Stomach smooth muscle (tissue), 2 donors: ENCODE results near the gene NCAM2.

Source experiments
- H3K27ac ChIP-seq: one replicate; pipeline ENCODE4 v1.7.0; 2013; ENCODE audit warnings: mild to moderate bottlenecking, low read length, inconsistent platforms
- H3K27me3 ChIP-seq, 2 donors: one replicate each; pipeline ENCODE4 v1.7.0; 2013; ENCODE audit warnings: low read length in 2 of 2; ENCODE audit not compliant: insufficient read depth in 2 of 2, control insufficient read depth in 1 of 2
- H3K36me3 ChIP-seq, 2 donors: one replicate each; pipeline ENCODE4 v1.7.0; 2013; ENCODE audit warnings: low read length in 2 of 2; ENCODE audit not compliant: control insufficient read depth in 2 of 2, insufficient read depth in 2 of 2
- H3K4me1 ChIP-seq: one replicate; pipeline ENCODE4 v1.7.0; 2013; ENCODE audit warnings: low read length; ENCODE audit not compliant: control insufficient read depth, insufficient read depth
- H3K4me3 ChIP-seq, 2 donors: one replicate each; pipeline ENCODE4 v1.7.0; 2013; ENCODE audit warnings: low read length in 2 of 2
- H3K9ac ChIP-seq, 2 donors: one replicate each; pipeline ENCODE4 v1.7.0; 2013; ENCODE audit warnings: low read length in 2 of 2, mild to moderate bottlenecking in 1 of 2
- H3K9me3 ChIP-seq, 2 donors: one replicate each; pipeline ENCODE4 v1.7.0; 2013; ENCODE audit warnings: low read length in 2 of 2; ENCODE audit not compliant: control insufficient read depth in 2 of 2
- donor health status: healthy.
- donor health status: Pancreatic carcinoma.

The NCAM2 gene

GRCh38 chr21:21188513-21189195 is 190.4 kb downstream of the NCAM2 start:
- H3K27ac ChIP-seq, result no peak overlapping the region
- H3K27me3 ChIP-seq, result no peaks in the 10 kb centered on the region
- no peaks in the 10 kb centered on the region for H3K9me3 ChIP-seq
- no peaks in the 10 kb centered on the region for H3K36me3 ChIP-seq
- H3K4me1 ChIP-seq, result no peaks in the 10 kb centered on the region
- no peak overlapping the region for H3K9ac ChIP-seq
- H3K4me3 ChIP-seq, result no peak overlapping the region

DNA sequence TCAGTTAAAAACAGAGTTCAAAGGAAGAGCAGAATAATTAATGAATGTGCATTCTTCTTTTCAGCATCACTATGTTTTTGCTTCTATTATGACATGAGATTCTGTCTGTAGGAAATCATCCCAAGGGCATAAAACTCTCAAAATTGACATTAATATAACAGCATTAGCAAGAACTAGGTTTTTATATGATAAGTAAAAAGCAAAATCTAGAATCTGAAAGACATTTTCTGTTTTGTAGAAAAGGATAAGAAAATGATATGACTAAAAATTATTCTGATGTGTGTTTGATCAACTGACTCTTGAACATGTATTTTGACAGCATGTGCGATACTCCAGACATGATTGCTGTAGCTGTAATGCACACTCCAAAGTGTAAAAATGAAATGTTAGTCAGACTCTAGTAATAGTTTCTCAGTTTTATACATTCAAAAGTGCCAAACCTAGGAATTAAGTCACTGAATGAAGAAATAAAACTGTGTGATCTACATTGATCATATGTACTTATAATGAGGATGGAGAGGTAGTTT is 197.3 kb downstream of the NCAM2 start:
- Histone ChIP-seq H3K36me3 (no peaks in the 10 kb centered on the region), H3K27me3 (no peaks in the 10 kb centered on the region), H3K4me3 (no peak overlapping the region), H3K27ac (no peak overlapping the region), H3K9ac (no peak overlapping the region), H3K4me1 (no peaks in the 10 kb centered on the region), H3K9me3 (no peaks in the 10 kb centered on the region)

DNA sequence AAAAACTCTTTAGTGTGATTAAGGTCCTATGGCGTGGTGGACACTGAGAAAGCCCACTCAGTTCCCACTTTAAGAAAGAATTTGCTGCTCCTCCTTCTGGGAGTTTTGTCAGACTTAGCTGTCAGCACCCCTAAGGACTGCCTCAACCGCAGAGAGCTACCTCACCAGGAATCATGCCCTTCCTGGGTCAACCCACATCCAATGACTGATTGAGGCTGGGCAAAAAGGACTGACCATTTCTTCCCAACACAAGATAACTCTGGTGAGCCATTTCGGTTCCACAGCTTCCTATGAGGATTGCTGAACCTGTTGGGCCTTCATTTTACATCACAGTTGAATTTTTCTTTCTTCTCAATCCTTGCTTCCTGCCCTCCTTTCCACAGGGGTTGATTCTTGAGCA is 197.9 kb downstream of the NCAM2 start:
- Histone ChIP-seq H3K27ac (no peak overlapping the region), H3K9ac (no peak overlapping the region), H3K4me3 (no peak overlapping the region), H3K9me3 (no peaks in the 10 kb centered on the region), H3K27me3 (no peaks in the 10 kb centered on the region), H3K36me3 (no peaks in the 10 kb centered on the region), H3K4me1 (no peaks in the 10 kb centered on the region)

DNA sequence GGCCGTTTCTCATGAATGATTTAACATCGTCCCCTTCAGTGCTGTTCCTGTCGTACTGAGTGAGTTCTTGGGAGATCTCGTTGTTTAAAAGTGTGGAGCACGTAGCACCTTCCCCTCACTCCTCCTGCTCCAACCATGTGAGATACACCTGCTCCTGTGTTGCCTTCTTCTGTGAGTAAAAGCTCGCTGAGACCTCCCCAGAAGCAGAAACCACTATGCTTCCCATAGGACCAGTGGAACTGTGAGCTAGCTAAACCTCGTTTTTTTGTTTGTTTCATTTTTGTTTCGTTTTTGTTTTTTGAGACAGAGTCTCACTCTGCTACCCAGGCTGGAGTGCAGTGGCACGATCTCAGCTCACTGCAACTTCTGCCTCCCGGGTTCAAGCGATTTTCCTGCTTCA is 198.6 kb downstream of the NCAM2 start:
- Histone ChIP-seq H3K9ac (no peak overlapping the region), H3K36me3 (no peaks in the 10 kb centered on the region), H3K4me3 (no peak overlapping the region), H3K9me3 (no peaks in the 10 kb centered on the region), H3K27ac (no peak overlapping the region), H3K4me1 (no peaks in the 10 kb centered on the region), H3K27me3 (no peaks in the 10 kb centered on the region)

DNA sequence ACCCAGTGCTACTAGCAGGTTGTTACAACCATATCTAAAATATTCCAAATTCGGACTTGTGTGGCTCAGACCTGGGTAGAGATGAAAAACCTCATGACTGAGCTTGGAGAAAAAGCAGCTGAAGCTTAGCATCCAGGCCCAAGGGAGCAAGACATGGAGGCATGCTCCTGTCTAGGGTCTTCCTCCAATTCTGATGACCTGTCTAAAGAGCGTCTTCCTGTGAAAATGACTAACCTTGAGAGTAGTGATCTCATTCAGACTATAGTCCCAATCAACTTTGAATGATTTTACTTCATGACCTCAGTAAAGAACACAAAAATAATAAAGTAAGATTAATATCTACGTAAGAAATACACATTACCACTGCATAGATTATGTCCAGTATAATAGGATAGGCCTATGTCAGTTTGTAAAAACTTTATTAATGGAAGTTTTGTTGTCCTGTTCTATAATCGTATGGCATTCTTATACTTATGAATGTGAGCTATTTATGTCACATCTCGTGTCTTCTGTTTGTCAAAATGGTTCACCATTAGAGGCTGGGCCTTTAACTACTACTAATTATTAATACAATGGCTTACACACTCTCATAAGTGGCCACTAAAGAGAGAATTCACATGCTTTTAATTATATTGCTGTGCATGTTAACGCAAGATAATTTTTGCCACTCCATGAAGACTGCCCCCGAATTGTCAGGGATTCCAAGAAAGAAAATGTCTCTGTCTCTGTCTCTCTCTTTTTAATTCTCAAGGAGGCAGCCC is 201.3 kb downstream of the NCAM2 start:
- Histone ChIP-seq H3K4me3 (peak overlapping the region in 1 of 2 donors; percentile 6), H3K27ac (no peak overlapping the region), H3K4me1 (no peaks in the 10 kb centered on the region), H3K36me3 (no peaks in the 10 kb centered on the region), H3K27me3 (no peaks in the 10 kb centered on the region), H3K9ac (no peak overlapping the region), H3K9me3 (no peaks in the 10 kb centered on the region)

GRCh38 chr21:21200103-21200938 is 202.1 kb downstream of the NCAM2 start:
- Histone ChIP-seq H3K27ac (no peak overlapping the region), H3K9me3 (no peaks in the 10 kb centered on the region), H3K36me3 (no peaks in the 10 kb centered on the region), H3K27me3 (no peaks in the 10 kb centered on the region), H3K4me3 (peak overlapping the region; percentile 29 to 50), H3K9ac (peak overlapping the region in 1 of 2 donors; percentile 31), H3K4me1 (no peaks in the 10 kb centered on the region)

DNA sequence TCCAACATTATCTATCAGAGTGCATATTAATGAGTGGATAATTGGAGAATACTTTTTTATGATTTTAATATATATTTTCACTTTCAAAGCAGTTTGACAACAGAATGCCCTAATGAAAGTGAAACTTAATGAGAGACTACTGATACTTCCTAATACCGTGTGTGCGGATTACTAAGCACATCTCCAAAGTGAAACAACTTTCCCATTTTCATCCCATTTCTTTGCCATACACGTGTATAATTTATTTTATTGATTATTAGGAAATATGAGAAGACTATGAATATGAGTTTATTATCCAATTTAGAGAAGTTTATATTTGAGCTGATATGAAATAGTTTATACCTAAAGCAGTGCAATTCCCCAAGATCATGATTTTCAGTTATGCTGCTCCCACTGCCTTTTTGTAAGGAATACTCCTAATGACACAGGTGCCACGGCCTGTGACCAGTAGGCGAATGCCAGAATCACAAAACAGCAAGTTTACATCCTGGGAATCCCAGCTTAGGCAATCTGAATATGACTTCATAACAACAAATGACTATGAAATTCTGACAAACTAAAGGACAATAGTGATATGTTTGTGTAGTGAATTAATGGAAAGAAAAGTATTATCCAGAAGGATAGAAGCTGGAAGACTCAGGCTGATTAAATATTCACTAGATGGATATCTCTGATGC is 202.9 kb downstream of the NCAM2 start:
- no peaks in the 10 kb centered on the region for H3K36me3 ChIP-seq
- no peaks in the 10 kb centered on the region for H3K27me3 ChIP-seq
- peak overlapping the region in 1 of 2 donors; percentile 31 for H3K9ac ChIP-seq
- no peaks in the 10 kb centered on the region for H3K9me3 ChIP-seq
- H3K4me1 ChIP-seq, result no peaks in the 10 kb centered on the region
- H3K4me3 ChIP-seq, result peak overlapping the region; percentile 29 to 50
- H3K27ac ChIP-seq, result no peak overlapping the region

DNA sequence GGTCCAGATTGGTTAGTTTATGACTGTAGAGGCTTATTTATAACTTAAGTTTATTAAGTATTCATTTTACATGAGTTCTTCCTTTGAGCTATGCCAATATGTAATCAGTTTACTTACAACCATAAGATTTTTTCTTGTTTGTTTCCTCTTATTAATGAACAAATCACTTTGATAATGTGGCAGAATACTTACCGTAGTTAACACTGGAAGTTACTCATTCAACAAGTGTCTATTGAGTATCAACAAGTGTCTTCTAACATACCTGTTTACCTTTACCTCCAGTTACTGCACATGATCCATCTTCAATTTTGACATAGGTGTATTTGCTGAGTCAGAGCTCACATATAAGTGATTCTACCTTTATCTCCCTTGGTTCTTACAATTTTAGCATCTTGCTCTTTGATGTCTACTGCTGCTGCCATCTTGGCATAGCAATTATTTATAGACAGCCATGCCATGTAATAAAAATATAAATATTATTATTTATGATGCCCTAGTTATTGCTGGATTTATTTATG is 205.7 kb downstream of the NCAM2 start:
- H3K4me3 ChIP-seq, result no peak overlapping the region
- H3K27me3 ChIP-seq, result no peaks in the 10 kb centered on the region
- no peaks in the 10 kb centered on the region for H3K36me3 ChIP-seq
- no peaks in the 10 kb centered on the region for H3K4me1 ChIP-seq
- H3K9ac ChIP-seq, result no peak overlapping the region
- no peak overlapping the region for H3K27ac ChIP-seq
- H3K9me3 ChIP-seq, result no peaks in the 10 kb centered on the region

- no peak overlapping the region for H3K27ac ChIP-seq
- H3K9me3 ChIP-seq, result no peaks in the 10 kb centered on the region
- H3K27me3 ChIP-seq, result no peaks in the 10 kb centered on the region
- no peak overlapping the region for H3K9ac ChIP-seq
- H3K4me3 ChIP-seq, result no peak overlapping the region
- no peaks in the 10 kb centered on the region for H3K36me3 ChIP-seq
- no peaks in the 10 kb centered on the region for H3K4me1 ChIP-seq
These were observed 206.3 kb downstream of the NCAM2 start for GRCh38 chr21:21204366-21204996.

DNA sequence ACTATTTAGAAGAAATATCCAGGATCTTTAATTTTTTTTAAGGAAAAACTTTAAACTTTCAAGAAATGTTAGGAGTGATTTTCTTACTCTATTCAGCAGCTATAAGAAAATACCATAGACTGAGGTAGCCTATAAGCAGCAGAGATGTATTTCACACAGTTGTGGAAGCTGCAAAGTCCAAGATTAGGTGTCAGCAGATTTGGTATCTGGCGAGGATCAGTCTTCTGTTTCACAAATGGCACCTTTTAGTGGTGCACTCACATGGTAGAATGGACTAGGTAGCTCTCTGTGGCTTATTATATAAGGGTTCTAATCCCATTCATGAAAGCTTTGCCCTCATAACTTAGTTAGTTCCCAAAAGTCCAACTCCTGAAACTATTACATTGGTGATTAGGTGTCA is 207.4 kb downstream of the NCAM2 start:
- H3K9ac ChIP-seq, result no peak overlapping the region
- H3K27me3 ChIP-seq, result no peaks in the 10 kb centered on the region

More for the DNA sequence above, 207.4 kb downstream of the NCAM2 start:
- Histone ChIP-seq H3K4me1 (no peaks in the 10 kb centered on the region), H3K27ac (no peak overlapping the region), H3K4me3 (no peak overlapping the region), H3K36me3 (no peaks in the 10 kb centered on the region), H3K9me3 (no peaks in the 10 kb centered on the region)
